NCI-H69 (cell line): Measurements from ENCODE around the gene CYP26B1.

Experiments
- DNase-seq: peaks from one replicate; lab custom pipeline; 2025; lab: John Stamatoyannopoulos, UW

CYP26B1 gene

GRCh38 chr2:72129681-72130340, 17.9 kb downstream of the CYP26B1 start:
- DNase-seq = no peak

GRCh38 chr2:72128843-72129227, 18.8 kb downstream of the CYP26B1 start:
- DNase-seq = no peak

- no peak for DNase-seq
These were observed 19.4 kb downstream of the CYP26B1 start for GRCh38 chr2:72128059-72128842.

GRCh38 chr2:72127401-72128058, 20.1 kb downstream of the CYP26B1 start:
- DNase-seq = no peak

GRCh38 chr2:72126186-72127100, 21.2 kb downstream of the CYP26B1 start:
- no peak for DNase-seq

- no peak for DNase-seq
These were observed 23.3 kb downstream of the CYP26B1 start for GRCh38 chr2:72124376-72124775.

- DNase-seq = no peak
These were observed 26.5 kb downstream of the CYP26B1 start for GRCh38 chr2:72121153-72121552.

GRCh38 chr2:72118951-72119350, 28.7 kb downstream of the CYP26B1 start:
- no peak for DNase-seq

GRCh38 chr2:72118386-72118785, 29.3 kb downstream of the CYP26B1 start:
- no peak for DNase-seq

- DNase-seq = no peak
These were observed 29.9 kb downstream of the CYP26B1 start for GRCh38 chr2:72117718-72118117.

GRCh38 chr2:72117029-72117428, 30.6 kb downstream of the CYP26B1 start:
- no peak for DNase-seq

GRCh38 chr2:72116081-72116533, 31.6 kb downstream of the CYP26B1 start:
- no peak for DNase-seq

GRCh38 chr2:72115110-72116080, 32.3 kb downstream of the CYP26B1 start:
- DNase-seq = peak; percentile 42

GRCh38 chr2:72114693-72115051, 33.0 kb downstream of the CYP26B1 start:
- no peak for DNase-seq

GRCh38 chr2:72113847-72114692, 33.6 kb downstream of the CYP26B1 start:
- no peak for DNase-seq

- no peak for DNase-seq
These were observed 34.4 kb downstream of the CYP26B1 start for GRCh38 chr2:72112981-72113846.

GRCh38 chr2:72112401-72112800, 35.3 kb downstream of the CYP26B1 start:
- no peak for DNase-seq

- no peak for DNase-seq
These were observed 36.6 kb downstream of the CYP26B1 start for GRCh38 chr2:72111061-72111460.

- no peak for DNase-seq
These were observed 37.8 kb downstream of the CYP26B1 start for GRCh38 chr2:72109904-72110303.
